Fibroblast of lung (primary cell): ENCODE results near the gene WNT4.

ENCODE experiments used
- EZH2 ChIP-seq: IDR thresholded peaks from 2 replicates; pipeline ENCODE4 v1.5.1; 2012; ENCODE audit warnings: low read length, control low read depth, mild to moderate bottlenecking; ENCODE audit errors: missing control alignments
- TF ChIP-seq, protein P1 (sequence below), 2 donors: IDR thresholded peaks in 1 of 2; conservative IDR thresholded peaks in 1 of 2; 1 replicate in 1 of 2; 2 replicates in 1 of 2; pipeline ENCODE4 v1.5.1; 2011 to 2012; ENCODE audit warnings: low read length in 2 of 2, control low read depth in 1 of 2, inconsistent platforms in 1 of 2, low read depth in 1 of 2, mild to moderate bottlenecking in 1 of 2

DNA sequence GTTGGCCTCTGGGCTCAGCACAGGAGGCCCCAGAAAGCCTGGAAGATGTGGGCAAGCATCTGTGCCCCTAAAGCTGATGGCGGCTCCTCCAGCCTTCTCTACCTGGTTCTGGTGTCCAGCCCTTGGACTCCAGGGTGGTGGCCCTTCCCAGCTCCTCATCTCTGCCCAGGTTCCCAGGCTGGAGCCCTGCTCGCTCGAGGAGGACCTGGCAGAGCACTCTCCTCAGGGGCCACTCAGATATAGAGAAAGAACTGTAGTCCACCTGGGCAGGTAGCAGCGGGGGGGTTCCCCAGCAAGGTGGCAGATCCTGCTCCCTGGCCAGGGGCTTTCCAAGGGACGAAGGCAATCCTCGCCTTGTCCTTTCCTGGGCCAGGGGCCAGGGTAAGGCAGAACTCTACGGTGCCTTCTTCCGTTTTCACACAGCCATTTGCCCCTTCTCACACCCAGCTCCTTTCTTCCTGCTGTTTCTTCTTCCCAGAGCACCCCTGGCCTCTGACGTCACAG lies 18.9 kb downstream of the WNT4 start:
- TF ChIP-seq, protein P1, sequence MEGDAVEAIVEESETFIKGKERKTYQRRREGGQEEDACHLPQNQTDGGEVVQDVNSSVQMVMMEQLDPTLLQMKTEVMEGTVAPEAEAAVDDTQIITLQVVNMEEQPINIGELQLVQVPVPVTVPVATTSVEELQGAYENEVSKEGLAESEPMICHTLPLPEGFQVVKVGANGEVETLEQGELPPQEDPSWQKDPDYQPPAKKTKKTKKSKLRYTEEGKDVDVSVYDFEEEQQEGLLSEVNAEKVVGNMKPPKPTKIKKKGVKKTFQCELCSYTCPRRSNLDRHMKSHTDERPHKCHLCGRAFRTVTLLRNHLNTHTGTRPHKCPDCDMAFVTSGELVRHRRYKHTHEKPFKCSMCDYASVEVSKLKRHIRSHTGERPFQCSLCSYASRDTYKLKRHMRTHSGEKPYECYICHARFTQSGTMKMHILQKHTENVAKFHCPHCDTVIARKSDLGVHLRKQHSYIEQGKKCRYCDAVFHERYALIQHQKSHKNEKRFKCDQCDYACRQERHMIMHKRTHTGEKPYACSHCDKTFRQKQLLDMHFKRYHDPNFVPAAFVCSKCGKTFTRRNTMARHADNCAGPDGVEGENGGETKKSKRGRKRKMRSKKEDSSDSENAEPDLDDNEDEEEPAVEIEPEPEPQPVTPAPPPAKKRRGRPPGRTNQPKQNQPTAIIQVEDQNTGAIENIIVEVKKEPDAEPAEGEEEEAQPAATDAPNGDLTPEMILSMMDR (conservative IDR thresholded peaks at IDR 0.05 in 1 of 2, IDR thresholded peaks at IDR 0.05 in 1 of 2; ENCODE audit: low read depth in 1 of 2, low read length in 2 of 2): no peak
- no peak for TF ChIP-seq EZH2
